ENCODE results near the gene CDC16. TPM values are rescaled to one million over a fixed set of nuclear protein-coding genes. Genes with fewer than 3 reads are reported as not detected.

Gene CDC16
- total RNA-seq, 4 donors from 2014 or later = 18.5 to 22.2 (median 20.5) TPM

DNA sequence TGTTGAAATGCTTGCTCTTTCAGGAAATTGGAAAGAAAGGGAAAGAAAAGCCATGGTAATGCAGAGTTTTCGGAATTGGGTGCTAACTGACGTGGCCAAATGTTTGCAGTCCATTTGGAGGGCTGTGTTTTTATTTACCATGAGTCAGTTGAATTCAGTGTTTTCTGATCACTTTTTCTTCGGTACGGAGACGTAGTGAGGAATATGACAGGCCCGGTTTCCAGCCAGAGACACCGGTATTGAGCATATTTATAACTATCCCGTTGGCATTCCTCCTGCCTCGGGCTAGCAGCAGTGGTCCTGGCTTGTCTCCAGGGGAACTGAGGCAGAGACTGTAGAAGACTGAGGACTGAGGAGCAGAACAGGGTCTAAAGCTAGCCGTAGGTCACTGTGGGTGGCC lies 1.0 kb downstream of the CDC16 start:
- Histone ChIP-seq H3K27ac (peak overlapping the region; percentile 82 to 90 (median 86)), H3K9me3 (no peaks in the 10 kb centered on the region), H3K27me3 (no peaks in the 10 kb centered on the region), H3K4me1 (peaks cover 5 to 12% of the 10 kb centered on the region in 2 donors), H3K4me3 (peak overlapping the region; percentile 72 to 94 (median 85)), H3K36me3 (peaks cover 0 to 34% of the 10 kb centered on the region in 2 donors)
- ATAC-seq = no peak
- intact Hi-C loops (cut with DNase I; ENCODE audit: low total_unique reads) (no loop called here), in situ Hi-C loops (cut with MboI; ENCODE audit: low sequenced_read_pairs in 4 of 4) (no loop called here)
- TF ChIP-seq, protein P1, sequence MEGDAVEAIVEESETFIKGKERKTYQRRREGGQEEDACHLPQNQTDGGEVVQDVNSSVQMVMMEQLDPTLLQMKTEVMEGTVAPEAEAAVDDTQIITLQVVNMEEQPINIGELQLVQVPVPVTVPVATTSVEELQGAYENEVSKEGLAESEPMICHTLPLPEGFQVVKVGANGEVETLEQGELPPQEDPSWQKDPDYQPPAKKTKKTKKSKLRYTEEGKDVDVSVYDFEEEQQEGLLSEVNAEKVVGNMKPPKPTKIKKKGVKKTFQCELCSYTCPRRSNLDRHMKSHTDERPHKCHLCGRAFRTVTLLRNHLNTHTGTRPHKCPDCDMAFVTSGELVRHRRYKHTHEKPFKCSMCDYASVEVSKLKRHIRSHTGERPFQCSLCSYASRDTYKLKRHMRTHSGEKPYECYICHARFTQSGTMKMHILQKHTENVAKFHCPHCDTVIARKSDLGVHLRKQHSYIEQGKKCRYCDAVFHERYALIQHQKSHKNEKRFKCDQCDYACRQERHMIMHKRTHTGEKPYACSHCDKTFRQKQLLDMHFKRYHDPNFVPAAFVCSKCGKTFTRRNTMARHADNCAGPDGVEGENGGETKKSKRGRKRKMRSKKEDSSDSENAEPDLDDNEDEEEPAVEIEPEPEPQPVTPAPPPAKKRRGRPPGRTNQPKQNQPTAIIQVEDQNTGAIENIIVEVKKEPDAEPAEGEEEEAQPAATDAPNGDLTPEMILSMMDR (IDR thresholded peaks at IDR 0.05 in 4 of 5, conservative IDR thresholded peaks at IDR 0.05 in 1 of 5) = no peak
- TF ChIP-seq POLR2A (IDR thresholded peaks at IDR 0.05) = no peak
- no peak for DNase-seq

DNA sequence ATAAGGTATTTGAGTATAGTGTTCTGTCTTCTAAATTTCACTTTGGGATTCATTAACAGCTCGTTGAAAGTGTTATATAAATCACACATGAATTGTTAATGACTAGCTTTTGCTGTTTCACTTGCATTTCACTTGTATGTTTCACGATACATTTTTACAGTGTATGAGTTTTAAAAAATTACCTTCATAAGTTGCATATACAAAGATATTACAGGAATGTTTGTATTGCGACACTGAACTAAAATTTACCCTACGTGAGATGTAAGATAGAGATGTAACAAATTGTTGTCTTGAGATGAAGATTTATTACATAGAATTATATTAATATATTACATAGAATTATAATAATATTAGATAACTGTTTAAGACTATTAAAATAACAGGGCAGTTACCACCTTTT lies 1.5 kb downstream of the CDC16 start:
- Histone ChIP-seq H3K36me3 (peaks cover 0 to 39% of the 10 kb centered on the region in 2 donors), H3K4me1 (peaks cover 5 to 12% of the 10 kb centered on the region in 2 donors), H3K27ac (peak overlapping the region in 3 of 4 donors; percentile 82 to 87 (median 85)), H3K27me3 (no peaks in the 10 kb centered on the region), H3K4me3 (peak overlapping the region in 3 of 4 donors; percentile 72 to 86 (median 84)), H3K9me3 (no peaks in the 10 kb centered on the region)
- ATAC-seq (no peak), DNase-seq (no peak)
- in situ Hi-C loops (cut with MboI; ENCODE audit: low sequenced_read_pairs in 4 of 4) = no loop called here
- TF ChIP-seq POLR2A (IDR thresholded peaks at IDR 0.05) = no peak
- TF ChIP-seq, protein P1 (IDR thresholded peaks at IDR 0.05 in 4 of 5, conservative IDR thresholded peaks at IDR 0.05 in 1 of 5) = no peak
- intact Hi-C loops (cut with DNase I; ENCODE audit: low total_unique reads) = no loop called here

DNA sequence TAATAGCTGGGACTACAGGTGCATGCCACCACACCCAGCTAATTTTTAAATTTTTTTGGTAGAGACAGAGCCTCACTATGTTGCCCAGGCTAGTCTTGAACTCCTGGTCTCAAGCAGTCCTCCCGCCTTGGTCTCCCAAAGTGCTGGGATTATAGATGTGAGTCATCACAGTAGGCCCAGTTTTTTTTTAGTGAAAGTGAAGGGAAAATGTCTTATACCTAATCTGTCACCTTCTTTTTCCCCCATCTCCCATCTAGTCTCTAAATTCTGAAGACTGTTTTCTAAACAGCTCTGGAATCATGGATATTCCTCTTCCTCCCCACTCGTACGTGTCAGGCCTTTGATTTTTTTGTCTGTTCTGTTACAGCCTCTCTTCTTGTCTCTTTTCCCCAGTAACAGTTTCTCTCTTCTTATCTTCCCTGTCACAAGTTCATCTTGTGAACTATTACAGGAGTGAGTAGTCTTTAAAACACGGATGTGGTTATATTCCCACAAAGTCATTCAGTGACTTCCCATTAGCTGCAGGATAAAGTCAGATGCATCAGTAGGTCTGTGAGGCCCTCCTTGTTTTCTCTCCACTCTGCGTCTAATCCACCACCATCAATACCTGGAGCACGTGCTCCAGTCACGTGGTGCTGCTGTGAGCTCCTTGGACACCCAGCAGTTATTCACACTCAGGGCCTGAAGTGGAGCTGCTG lies 2.9 kb downstream of the CDC16 start:
- Histone ChIP-seq H3K9me3 (no peaks in the 10 kb centered on the region), H3K27ac (no peak overlapping the region), H3K4me3 (no peak overlapping the region), H3K4me1 (peaks cover 5 to 12% of the 10 kb centered on the region in 2 donors), H3K27me3 (no peaks in the 10 kb centered on the region), H3K36me3 (peaks cover 0 to 51% of the 10 kb centered on the region in 2 donors)
- intact Hi-C loops (cut with DNase I; ENCODE audit: low total_unique reads) (no loop called here), in situ Hi-C loops (cut with MboI; ENCODE audit: low sequenced_read_pairs in 4 of 4) (no loop called here)
- ATAC-seq (no peak), DNase-seq (no peak)
- TF ChIP-seq POLR2A (IDR thresholded peaks at IDR 0.05) = no peak
- TF ChIP-seq, protein P1 (IDR thresholded peaks at IDR 0.05 in 4 of 5, conservative IDR thresholded peaks at IDR 0.05 in 1 of 5) = no peak

DNA sequence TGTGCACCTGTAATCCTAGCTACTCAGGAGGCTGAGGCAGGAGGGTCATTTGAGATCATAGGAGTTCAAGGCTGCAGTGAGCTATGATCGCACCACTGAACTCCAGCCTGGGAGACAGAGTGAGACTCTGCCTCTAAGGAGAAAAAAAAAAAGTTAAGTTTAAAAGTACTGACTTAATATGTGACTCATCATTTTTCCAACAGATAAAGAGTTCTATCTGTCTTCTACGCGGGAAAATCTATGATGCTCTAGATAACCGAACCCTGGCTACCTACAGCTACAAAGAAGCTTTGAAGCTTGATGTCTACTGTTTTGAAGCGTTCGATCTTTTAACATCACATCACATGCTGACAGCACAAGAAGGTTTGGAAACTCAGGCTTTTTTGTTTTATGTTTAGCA lies 7.2 kb downstream of the CDC16 start:
- ATAC-seq (no peak), DNase-seq (no peak)
- H3K27me3 ChIP-seq = no peaks in the 10 kb centered on the region
- H3K4me3 ChIP-seq = no peak overlapping the region
- no peaks in the 10 kb centered on the region for H3K9me3 ChIP-seq
- no peak overlapping the region for H3K27ac ChIP-seq
- no peak for TF ChIP-seq POLR2A (IDR thresholded peaks at IDR 0.05)
- TF ChIP-seq, protein P1 (IDR thresholded peaks at IDR 0.05 in 4 of 5, conservative IDR thresholded peaks at IDR 0.05 in 1 of 5) = no peak
- intact Hi-C loops (cut with DNase I; ENCODE audit: low total_unique reads) (no loop called here), in situ Hi-C loops (cut with MboI; ENCODE audit: low sequenced_read_pairs in 4 of 4) (no loop called here)
- no peaks in the 10 kb centered on the region for H3K4me1 ChIP-seq
- H3K36me3 ChIP-seq = peaks cover 5 to 95% of the 10 kb centered on the region in 2 donors

Measured in gastrocnemius medialis (tissue), 4 donors.